ENCODE results near the gene UGT3A1.
"Not testable (repeated sequence)": the region's sequence is repeated elsewhere in the genome, so short reads cannot be mapped to it uniquely, and the experiment has no call there.

Gene UGT3A1

DNA sequence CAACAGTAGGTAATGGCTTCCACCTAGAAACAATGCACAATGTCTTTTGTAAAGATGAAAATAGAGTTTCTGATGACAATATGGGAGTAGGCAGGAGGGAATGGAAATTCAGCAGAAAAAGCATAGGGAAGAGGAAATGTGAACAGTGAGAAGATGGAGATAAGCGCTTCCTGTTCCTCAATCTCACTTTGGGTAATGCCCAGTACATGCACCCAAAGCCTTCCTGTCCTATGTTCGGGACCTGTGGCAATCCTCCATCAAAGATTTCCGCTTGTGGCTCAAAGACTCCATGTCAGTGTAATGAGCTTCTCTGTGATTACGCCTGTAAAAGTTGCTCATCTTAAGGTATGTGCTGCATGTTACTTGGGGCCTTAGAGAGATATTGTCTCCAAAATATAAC, 2.7 kb downstream of the UGT3A1 start:
- in situ Hi-C loops (cut with MboI; ENCODE audit: low sequenced_read_pairs): no loop called here

DNA sequence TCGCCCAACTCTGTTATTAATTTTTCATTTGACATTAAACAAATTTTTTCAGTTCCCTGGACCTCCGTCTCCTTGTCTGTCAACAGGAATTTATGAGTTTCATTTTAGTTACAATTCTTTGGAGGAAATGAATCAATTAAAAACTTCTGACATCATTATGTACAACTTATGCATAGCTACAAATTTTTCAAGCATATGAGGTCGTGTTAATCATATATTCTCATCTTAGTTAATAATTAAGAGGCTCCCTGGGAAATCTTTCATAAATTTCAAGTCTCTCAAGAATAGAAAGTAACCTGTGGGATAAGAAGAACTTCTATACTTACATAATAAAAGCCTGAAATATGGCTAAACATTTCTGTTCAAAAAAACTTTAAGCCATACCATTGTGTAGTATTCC, 3.4 kb downstream of the UGT3A1 start:
- in situ Hi-C loops (cut with MboI; ENCODE audit: low sequenced_read_pairs): no loop called here

DNA sequence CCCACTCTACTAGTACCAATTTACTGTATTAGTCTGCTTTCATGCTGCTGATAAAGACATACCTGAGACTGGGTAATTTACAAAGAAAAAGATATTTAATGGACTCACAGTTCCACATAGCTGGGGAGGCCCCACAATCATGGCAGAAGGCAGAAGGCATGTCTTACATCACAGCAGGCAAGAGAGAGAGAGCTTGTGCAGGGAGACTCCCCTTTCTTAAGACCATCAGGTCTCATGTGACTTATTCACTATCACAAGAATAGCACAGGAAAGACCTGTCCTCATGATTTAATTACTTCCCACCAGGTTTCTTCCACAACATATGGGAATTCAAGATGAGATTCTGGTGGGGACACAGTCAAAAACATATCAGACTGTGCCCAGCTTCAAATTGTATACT, 11.5 kb downstream of the UGT3A1 start:
- in situ Hi-C loops (cut with MboI; ENCODE audit: low sequenced_read_pairs): no loop called here

DNA sequence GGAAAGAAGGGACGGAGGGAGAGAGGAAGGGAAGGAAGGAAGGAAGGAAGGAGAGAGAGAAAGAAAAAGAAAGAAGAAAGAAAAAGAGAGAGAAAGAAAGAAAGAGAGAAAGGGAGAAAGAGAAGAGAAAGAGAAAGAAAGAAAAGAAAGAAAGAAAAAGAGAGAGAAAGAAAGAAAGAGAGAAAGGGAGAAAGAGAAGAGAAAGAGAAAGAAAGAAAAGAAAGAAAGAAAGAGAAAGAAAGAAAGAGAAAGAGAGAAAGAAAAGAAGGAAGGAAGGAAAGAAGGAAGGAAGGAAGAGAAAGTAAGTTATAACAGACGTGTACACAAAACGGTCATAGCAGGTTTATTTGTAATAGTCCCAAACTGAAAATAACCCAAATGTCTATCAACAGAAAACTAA, 14.3 kb downstream of the UGT3A1 start:
- in situ Hi-C loops (cut with MboI; ENCODE audit: low sequenced_read_pairs): not testable (repeated sequence)

DNA sequence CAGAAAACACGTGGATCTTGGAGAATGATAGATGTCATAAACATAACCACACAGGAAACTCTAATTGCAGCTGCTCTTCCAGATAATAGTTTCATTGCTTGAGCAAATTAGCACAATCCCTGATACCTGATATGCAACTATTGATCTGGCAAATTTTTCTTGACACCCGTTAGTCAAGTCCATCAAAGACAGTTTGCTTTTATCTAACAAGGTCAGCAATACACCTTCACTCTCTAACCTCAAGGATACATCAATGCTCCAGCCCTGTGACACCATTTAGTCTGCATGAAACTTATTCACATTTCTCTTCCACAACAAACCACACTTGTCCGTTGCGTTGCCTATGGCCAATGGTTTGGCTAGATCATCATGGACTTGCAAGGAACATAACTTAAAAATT, 16.6 kb downstream of the UGT3A1 start:
- in situ Hi-C loops (cut with MboI; ENCODE audit: low sequenced_read_pairs): no loop called here

DNA sequence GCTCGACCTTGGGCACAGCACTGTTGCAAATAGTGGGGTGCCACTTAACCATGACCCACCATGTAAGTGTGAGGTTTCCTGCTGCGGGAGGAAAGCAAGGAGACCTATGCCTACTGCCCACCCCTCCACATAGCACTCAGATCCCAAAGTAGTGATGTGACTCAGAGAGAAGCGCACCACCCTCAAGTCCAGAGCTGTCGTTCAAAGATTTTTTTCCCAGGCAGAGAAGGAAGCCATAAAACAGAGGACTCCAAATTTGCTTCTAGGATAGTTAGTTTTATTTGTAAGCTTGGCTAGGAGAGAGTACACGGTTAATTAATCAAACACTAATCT, 19.3 kb downstream of the UGT3A1 start:
- in situ Hi-C loops (cut with MboI; ENCODE audit: low sequenced_read_pairs): no loop called here

DNA sequence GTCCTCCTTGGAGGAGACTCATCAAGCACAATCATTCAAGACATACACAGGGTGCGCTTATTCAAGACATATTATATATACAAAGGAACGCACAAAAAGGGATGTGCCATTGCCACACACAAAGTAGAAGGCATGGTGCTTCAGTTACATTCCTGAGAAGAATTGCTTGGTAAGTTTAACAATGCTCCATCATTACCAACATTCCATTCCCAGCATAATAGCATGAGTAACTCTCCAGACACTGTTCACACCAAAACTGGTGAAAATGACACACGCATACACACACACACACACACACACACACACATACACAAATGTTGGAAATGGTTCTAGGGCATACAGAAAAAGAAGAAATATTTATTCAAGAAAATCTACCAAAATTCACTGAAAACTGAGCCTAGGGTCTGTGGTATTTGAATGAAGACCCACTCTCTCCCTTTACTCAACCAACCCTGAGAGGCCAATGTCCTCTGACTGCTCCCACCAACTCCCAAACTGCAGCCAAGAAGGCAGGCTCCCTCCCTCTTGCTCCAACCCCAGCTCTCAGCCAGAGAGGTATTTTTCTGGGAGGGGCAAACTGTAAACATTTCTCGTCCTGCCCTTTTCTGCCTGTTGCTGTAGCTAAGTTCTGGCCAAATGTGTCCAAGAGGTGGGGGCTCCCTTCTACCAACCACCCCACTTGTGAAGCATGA, 19.9 kb downstream of the UGT3A1 start:
- in situ Hi-C loops (cut with MboI; ENCODE audit: low sequenced_read_pairs): no loop called here

DNA sequence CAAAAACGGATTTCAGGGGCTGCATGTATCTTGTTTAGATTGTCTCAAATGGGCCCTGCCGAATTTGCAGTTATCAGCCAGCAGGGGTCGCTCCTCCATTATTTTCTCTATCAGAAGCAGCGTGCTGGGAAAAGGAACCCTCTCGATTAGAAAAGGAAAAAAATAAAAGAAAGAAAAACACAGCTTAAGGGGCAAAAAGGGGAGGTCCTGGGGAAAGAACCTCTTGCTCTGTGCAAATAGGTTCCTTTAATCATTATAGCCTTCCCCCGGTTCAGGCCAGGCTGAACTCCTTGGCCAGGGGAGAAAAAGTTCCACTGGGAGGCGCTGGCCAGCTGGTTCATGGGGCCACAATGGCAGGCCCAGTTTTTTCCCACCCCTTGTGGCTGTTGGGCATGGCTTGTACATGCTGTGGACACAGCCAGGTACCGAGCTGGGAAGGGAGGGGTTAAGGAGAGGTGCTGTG, 27.8 kb downstream of the UGT3A1 start:
- in situ Hi-C loops (cut with MboI; ENCODE audit: low sequenced_read_pairs): no loop called here

DNA sequence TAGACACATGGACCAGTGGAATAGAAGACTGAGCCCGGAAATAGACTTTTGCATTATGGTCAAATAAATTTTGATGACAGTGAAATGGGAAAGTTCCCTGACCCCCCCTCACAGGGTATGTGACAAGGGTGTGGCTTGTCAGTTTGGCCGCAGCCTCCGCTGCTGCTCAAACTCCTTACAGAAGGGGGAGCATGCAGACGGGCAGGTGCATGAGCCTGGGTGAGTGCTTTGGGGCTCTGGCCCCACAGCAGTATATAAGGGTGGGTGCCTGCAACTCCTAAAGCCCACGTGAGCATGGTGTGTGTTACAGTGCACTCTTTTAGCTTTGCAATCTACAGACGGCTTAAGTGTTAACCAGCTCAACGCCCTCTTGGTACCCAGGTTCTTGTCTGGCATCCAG, 30.9 kb downstream of the UGT3A1 start:
- in situ Hi-C loops (cut with MboI; ENCODE audit: low sequenced_read_pairs): no loop called here

DNA sequence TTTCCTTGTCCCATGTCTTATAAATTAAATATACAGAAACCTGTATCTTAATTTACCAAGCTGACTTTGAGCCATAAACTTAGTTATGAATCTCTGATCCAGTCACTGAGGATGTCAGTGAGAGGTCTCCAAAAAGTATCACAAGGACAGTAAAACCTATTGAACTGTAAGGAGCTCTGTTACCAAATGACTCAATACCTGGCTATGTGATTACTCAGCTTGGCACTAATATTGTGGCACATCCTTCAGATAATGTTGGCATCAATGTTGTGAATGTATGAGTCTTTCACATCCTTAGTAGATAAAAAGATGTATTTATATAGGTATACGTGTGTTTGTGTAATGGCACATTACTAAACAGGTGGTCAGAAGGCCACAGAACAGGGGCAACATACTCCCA, 34.8 kb downstream of the UGT3A1 start:
- in situ Hi-C loops (cut with MboI; ENCODE audit: low sequenced_read_pairs): no loop called here

DNA sequence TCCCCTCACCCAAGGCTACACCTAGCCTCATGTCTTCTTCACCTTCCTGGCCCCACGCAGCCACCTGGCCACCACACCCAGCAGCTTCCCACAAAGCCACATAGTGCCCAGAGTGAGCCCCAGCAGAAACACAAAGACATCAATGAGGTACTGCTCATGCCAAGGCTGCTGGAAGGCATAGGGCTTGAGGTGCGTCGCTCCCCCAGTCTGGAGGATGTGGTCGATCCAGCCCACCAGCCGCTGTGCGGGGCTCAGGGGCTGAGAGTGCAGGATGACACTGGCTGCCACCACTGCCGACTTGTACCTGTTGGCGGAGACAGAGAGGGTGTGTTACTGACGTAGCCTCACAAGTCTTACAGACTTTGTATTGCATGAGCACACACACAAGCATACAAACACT, 37.0 kb downstream of the UGT3A1 start:
- in situ Hi-C loops (cut with MboI; ENCODE audit: low sequenced_read_pairs): no loop called here

DNA sequence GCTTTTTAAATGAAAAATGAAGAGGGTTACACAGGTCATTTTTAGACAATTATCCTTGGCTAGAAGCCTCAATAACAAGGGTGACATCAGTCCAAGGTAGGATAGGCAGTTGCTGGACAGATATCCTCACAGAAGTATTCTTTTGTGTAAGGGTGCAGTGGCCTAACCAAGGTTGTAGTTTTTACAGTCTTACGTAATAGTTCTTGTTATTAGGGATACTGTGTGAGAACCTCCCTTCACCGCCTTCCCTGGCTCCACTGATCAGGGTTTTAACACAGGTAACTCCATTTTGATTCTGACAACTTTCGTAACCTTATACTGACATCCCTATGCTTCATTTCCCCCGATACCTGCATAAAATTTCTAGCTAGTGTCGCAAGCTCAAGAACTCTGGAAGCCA, 44.1 kb downstream of the UGT3A1 start:
- in situ Hi-C loops (cut with MboI; ENCODE audit: low sequenced_read_pairs): loop anchor here (25.0 kb wide), 1 partner anchor 310 kb away; no protein-coding TSS in a partner anchor

DNA sequence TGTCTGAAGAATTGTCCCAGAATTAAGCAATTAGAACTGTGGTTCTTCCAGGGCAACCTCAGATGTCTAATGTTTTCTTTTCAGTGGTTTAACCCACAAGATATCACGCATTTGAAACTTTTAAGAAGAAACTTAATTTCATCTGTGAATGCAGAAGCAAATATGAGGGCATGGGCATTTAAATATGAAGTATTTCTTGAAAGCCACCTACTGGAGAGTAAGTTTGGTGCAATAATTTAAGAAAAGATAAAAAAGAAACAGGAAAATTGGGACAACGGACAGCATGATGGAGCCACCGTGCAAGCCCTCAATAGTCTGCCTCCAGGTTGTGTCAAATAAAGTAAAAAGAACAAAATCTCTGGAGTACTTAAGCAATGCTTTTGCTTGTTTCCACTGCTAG, 51.6 kb downstream of the UGT3A1 start:
- in situ Hi-C loops (cut with MboI; ENCODE audit: low sequenced_read_pairs): loop anchor here (25.0 kb wide), 1 partner anchor 302 kb away; no protein-coding TSS in a partner anchor

DNA sequence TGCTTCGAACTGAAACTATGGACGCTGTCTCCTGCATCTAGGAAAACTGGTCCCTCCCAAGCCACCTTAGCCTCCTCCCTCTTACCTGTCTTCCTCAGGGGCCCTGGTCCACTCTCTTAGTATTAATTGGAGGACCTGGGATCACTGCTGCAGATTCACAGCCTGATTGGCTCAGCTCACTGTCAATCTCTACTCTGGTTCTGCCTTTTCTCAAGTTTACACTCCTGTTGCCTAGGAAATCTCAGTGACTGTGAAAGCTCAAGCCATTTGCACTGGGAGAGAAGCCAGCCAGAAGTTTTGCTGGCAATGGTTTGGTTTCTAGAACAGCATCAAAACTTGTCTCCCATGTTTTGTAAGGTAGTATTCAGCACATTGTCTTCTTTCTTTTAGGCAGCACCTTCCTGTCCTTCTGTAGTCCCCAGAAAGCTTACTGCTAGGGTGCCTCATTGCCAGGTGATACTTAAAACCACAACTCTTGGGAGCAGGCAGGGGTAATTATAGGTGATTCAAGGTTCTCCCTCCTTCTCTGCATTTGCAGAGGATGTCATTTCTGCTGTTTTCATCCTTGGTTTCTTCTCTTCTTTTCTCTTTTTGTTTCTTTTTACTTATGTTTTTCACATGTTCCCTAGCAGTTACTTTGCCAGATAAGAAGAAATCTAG, 52.5 kb downstream of the UGT3A1 start, which contains the start of gene CAPSL:
Gene CAPSL, minus strand, starts transcription at position 55 of the 660 bp plus-strand sequence. CDS start 17,502 bp downstream, outside the sequence.
- in situ Hi-C loops (cut with MboI; ENCODE audit: low sequenced_read_pairs): loop anchor here (25.0 kb wide), 1 partner anchor 301 kb away; no protein-coding TSS in a partner anchor

DNA sequence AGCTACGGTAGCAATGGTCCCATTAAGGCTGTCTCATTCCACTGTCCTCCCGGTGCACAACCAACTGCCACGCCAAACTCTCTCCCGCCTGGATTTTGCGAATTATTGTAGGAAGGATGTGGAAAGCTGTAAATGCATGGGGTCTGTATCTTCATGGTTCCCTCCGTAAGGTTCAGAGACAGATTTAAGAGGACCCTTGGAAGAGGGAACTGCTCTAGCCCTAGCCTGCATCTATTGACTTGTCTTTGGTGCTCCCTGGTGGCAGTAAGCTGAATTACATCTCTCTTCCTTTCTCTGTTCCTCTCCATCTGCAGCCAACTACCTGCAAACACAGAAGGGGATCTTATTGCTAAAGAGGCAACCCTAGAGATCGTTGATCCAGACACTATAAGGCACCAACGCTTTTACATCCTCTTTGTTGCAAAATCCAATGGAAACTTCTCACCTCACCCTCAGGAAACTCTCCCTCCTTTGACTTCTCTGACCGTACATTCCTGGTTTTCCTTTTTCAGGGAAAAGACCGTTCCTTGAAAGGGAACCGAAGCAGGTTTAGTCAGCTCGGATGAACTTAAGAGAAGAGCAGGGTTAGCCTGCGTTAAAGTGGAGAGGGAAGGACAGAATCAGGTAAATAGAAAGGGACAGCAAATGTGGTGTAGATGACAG, 64.7 kb downstream of the UGT3A1 start:
- in situ Hi-C loops (cut with MboI; ENCODE audit: low sequenced_read_pairs): loop anchor here (5.0 to 25.0 kb wide), 3 partner anchors 149 to 832 kb away; no protein-coding TSS in a partner anchor

DNA sequence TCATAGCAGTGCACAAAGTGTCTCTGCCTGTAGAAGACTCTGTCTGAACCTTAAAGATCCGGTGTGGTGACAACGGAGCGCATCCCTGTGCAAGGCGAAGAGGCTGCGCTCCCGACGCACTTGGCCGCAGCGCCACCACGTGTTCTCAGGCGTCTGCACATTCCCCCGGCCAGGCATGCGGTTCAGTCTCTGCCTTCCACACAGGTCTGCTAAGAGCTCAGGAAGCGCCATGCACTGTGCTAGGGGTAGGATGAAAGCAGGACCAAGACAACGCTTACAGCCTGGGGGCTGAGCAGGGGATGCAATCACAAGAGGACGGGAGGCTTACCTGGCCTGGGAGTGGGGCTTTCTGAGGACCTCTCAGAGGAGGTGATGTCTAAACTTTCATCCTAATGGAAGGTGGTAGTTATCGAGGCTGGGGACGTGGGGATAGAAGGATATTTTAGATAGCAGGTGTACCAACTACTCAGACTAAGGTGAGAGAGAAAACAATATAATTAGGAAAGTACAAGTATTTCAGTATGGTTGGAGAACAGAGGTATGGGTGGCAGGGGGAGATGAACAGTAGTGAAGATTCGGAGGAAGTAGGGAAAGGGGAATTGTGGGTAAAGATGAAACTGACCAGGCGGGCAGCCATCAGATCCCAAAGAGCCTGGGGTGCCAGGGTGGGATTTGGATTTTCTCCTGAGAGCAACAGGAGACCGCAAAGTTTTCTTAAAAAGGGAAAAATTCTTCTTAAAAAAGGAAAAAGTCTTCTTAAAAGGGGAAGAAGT, 66.1 kb downstream of the UGT3A1 start:
- in situ Hi-C loops (cut with MboI; ENCODE audit: low sequenced_read_pairs): loop anchor here (5.0 to 25.0 kb wide), 3 partner anchors 148 to 830 kb away; no protein-coding TSS in a partner anchor

DNA sequence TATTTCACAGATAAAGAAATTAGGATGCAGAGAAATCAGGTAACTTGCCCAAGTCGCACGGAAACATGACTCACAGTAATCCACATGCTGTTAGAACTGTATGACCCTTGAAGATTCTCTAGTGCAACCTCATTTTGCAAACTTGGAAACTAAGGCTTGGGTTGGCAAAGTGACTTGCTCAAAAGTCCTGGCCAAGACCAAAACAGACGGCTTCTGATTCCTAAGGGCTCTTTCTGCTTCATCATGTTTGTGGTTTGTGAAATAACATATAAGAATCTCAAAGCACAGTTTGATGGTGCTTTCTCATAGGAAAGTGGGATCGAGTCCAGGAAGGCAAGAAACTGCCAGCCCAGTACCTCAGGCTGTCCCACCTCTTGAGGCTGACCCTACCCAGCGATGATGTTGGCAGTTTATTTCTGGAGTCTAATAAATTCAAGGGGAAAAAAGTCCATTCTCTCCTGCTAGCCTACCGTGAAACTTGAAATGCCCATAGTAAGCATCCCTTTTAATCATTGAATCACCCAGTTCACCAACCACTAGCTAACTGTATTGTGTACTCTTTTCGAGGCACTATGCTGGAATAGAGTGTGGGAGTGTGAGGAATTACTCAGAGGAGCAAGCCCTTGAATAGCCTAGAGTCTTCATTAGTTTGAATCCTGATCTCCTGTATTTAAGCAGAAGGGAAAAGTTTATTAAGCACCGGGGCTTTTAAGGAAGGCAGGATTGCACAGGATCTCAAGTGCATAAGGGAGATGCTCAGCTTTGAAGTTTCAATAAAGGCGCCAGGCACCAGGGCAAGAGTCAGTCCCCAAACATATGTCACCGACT, 66.9 kb downstream of the UGT3A1 start:
- in situ Hi-C loops (cut with MboI; ENCODE audit: low sequenced_read_pairs): loop anchor here (10.0 kb wide), 1 partner anchor 830 kb away; no protein-coding TSS in a partner anchor

DNA sequence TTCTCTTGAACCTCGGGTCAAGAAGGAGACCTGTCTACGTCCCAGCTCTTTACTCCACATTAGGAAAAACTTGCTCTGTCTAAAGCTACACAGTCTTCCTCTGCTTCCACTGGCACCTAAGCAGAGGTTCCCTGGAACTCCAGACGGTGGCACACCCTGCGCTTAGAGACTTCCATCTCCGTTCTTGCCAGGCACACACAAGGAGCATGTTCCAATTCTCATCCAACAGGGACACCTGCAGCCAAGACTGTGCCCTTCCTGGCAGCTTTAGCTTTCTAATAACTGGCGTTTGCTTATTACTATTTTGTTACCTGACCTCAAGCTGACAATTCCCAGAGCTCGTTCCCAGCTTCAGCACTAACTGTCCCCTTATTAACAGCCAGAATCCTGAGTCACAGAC, 68.7 kb downstream of the UGT3A1 start:
- in situ Hi-C loops (cut with MboI; ENCODE audit: low sequenced_read_pairs): loop anchor here (10.0 kb wide), 1 partner anchor 828 kb away; no protein-coding TSS in a partner anchor

DNA sequence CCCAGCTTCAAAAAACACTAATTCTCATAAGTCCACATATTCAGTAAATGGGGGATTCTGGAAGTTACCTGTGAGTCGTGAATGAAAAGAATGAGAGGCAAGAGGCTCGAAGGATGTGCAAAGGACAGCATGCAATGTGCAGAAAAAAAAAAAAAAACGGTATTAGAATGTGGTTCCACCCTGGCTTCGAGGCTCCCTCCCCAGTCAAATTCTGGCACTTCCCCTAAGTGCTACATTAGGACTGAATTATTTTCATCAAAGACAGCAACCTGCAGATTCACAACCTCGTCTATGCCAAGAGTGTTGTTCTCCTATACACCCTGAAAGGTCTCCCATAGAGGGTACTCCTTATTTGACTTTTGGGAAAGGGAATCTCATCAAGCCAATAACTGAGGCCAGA, 69.3 kb downstream of the UGT3A1 start:
- in situ Hi-C loops (cut with MboI; ENCODE audit: low sequenced_read_pairs): loop anchor here (10.0 kb wide), 1 partner anchor 827 kb away; no protein-coding TSS in a partner anchor

DNA sequence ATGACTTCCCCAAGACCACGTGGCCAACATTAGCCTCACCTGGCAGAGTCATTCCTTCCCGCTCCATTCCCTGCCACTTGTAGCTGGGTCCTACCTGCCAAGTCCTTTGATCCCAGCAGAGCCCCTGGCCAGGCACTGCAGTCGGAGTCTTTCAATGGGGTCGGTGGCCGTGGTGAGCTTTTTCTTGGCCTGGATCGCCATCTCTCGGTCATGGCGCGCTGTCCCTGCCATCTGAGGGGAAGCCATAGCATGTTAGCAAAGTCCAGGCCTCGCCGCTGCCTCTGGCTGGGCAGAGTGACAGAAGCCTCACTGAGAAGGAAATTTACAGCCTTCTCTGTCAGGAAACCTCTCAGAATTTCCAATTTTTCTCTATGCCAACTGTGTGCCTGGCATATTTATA, 70.3 kb downstream of the UGT3A1 start:
- in situ Hi-C loops (cut with MboI; ENCODE audit: low sequenced_read_pairs): loop anchor here (10.0 kb wide), 1 partner anchor 826 kb away; no protein-coding TSS in a partner anchor

All from HL-60/S4 (cell line).